Neural cell (in vitro differentiated cells): ENCODE data around the gene NBL1. TPM values are rescaled to one million over a fixed set of nuclear protein-coding genes. Genes with fewer than 3 reads are reported as not detected.

Experiments
- H2AFZ ChIP-seq: fragments of 200-600, 300-800 bp; sonication (generic), shearing (Covaris generic); 2 replicates; pipeline ENCODE4 v1.6.0; 2014; ENCODE audit warnings: low read depth, mild to moderate bottlenecking, antibody characterized with exemption, low read length, moderate library complexity
- H3F3A ChIP-seq: fragments of 200-600 bp; shearing (Covaris generic); 2 replicates; pipeline ENCODE4 v1.6.1; 2016; ENCODE audit warnings: mild to moderate bottlenecking, moderate library complexity, mixed read lengths, antibody characterized with exemption, low read length; ENCODE audit not compliant: insufficient read depth, poor library complexity, severe bottlenecking
- H3K27ac ChIP-seq: fragments of 200-600, 300-800 bp; sonication (generic), shearing (Covaris generic); 2 replicates; pipeline ENCODE4 v1.5.1; 2014; ENCODE audit warnings: mild to moderate bottlenecking, low read length, moderate library complexity
- H3K27me3 ChIP-seq: fragments of 300-800, 200-600 bp; sonication (generic), shearing (Covaris generic); 2 replicates; pipeline ENCODE4 v1.6.0; 2014; ENCODE audit warnings: mild to moderate bottlenecking, low read depth, low read length, moderate library complexity; ENCODE audit not compliant: insufficient read depth
- H3K36me3 ChIP-seq: fragments of 300-800, 200-600 bp; sonication (generic), shearing (Covaris generic); 2 replicates; pipeline ENCODE4 v1.5.1; 2014; ENCODE audit warnings: mild to moderate bottlenecking, antibody characterized with exemption, low read length, moderate library complexity; ENCODE audit not compliant: insufficient read depth
- H3K4me2 ChIP-seq: fragments of 300-800, 200-600 bp; sonication (generic), shearing (Covaris generic); 2 replicates; pipeline ENCODE4 v1.6.0; 2014; ENCODE audit warnings: mild to moderate bottlenecking, low read length
- H3K4me3 ChIP-seq: fragments of 300-800, 200-600 bp; sonication (generic), shearing (Covaris generic); 2 replicates; pipeline ENCODE4 v1.5.1; 2014; ENCODE audit warnings: mild to moderate bottlenecking, low read length, moderate library complexity
- H3K79me2 ChIP-seq: fragments of 200-600 bp; shearing (Covaris generic); replicated peaks from 2 replicates; pipeline ENCODE4 v1.6.0; 2014; ENCODE audit warnings: mild to moderate bottlenecking, low read length, moderate library complexity; ENCODE audit not compliant: insufficient read depth
- H3K9ac ChIP-seq: fragments of 300-800, 200-600 bp; sonication (generic), shearing (Covaris generic); 2 replicates; pipeline ENCODE4 v1.6.1; 2016; ENCODE audit warnings: mild to moderate bottlenecking, low read length, mixed read lengths
- H3K9me2 ChIP-seq: fragments of 200-600 bp; shearing (Covaris generic); 2 replicates; pipeline ENCODE4 v1.6.1; 2016; ENCODE audit warnings: mild to moderate bottlenecking, low read length, mixed read lengths; ENCODE audit not compliant: insufficient read depth
- H3K9me3 ChIP-seq: fragments of 200-600, 300-800 bp; sonication (generic), shearing (Covaris generic); 2 replicates; pipeline ENCODE4 v1.6.1; 2016; ENCODE audit warnings: mild to moderate bottlenecking, mixed run types, low read length, moderate library complexity, mixed read lengths
- H4K20me1 ChIP-seq: fragments of 200-600 bp; shearing (Covaris generic); 2 replicates; pipeline ENCODE4 v1.6.1; 2016; ENCODE audit warnings: mild to moderate bottlenecking, mixed run types; ENCODE audit not compliant: insufficient read depth
- EP300 ChIP-seq: fragments of 450-650 bp; conservative IDR thresholded peaks from 2 replicates; pipeline ENCODE4 v1.6.1; 2014; ENCODE audit warnings: antibody characterized with exemption, mild to moderate bottlenecking, moderate library complexity; ENCODE audit not compliant: poor library complexity, severe bottlenecking
- EZH2 ChIP-seq: fragments of 200-600, 300-800 bp; shearing (Covaris generic), sonication (generic); IDR thresholded peaks from 2 replicates; pipeline ENCODE4 v1.6.1; 2014; ENCODE audit warnings: antibody characterized with exemption, low read length, borderline replicate concordance, mild to moderate bottlenecking; ENCODE audit not compliant: insufficient read depth, poor library complexity, severe bottlenecking
- MXI1 ChIP-seq: fragments of 450-650 bp; conservative IDR thresholded peaks from 2 replicates; pipeline ENCODE4 v1.6.1; 2014; ENCODE audit warnings: antibody characterized with exemption, mild to moderate bottlenecking; ENCODE audit not compliant: poor library complexity, severe bottlenecking
- POLR2AphosphoS5 ChIP-seq: IDR thresholded peaks from 2 replicates; pipeline ENCODE4 v1.6.1; 2012
- RAD21 ChIP-seq: fragments of 450-650 bp; conservative IDR thresholded peaks from 2 replicates; pipeline ENCODE4 v1.6.1; 2014; ENCODE audit warnings: antibody characterized with exemption, mild to moderate bottlenecking, moderate library complexity
- SMC3 ChIP-seq: fragments of 450-650 bp; conservative IDR thresholded peaks from 2 replicates; pipeline ENCODE4 v1.6.1; 2014; ENCODE audit warnings: antibody characterized with exemption, mild to moderate bottlenecking, moderate library complexity; ENCODE audit not compliant: poor library complexity
- TAF1 ChIP-seq: IDR thresholded peaks from 2 replicates; pipeline ENCODE4 v1.6.1; 2012; ENCODE audit warnings: low read depth
- polyA plus RNA-seq: library from polyadenylated mRNA; depleted of rRNA; stranded (reverse); fragments of >200 nt; gene quantifications from 2 replicates; pipeline ENCODE4 v1.2.3, GENCODE V29; 2014
- TF ChIP-seq, protein P1 (sequence below): IDR thresholded peaks from 2 replicates; pipeline ENCODE4 v1.6.1; 2012; ENCODE audit warnings: borderline replicate concordance
- TF ChIP-seq, protein P2 (sequence below): fragments of 450-650 bp; IDR thresholded peaks from 2 replicates; pipeline ENCODE4 v1.5.1; 2014; ENCODE audit warnings: antibody characterized with exemption, mild to moderate bottlenecking, moderate library complexity; ENCODE audit not compliant: poor library complexity, severe bottlenecking

NBL1 gene
- polyA plus RNA-seq, 1 donor from 2014 or later, result 9.9 TPM

DNA sequence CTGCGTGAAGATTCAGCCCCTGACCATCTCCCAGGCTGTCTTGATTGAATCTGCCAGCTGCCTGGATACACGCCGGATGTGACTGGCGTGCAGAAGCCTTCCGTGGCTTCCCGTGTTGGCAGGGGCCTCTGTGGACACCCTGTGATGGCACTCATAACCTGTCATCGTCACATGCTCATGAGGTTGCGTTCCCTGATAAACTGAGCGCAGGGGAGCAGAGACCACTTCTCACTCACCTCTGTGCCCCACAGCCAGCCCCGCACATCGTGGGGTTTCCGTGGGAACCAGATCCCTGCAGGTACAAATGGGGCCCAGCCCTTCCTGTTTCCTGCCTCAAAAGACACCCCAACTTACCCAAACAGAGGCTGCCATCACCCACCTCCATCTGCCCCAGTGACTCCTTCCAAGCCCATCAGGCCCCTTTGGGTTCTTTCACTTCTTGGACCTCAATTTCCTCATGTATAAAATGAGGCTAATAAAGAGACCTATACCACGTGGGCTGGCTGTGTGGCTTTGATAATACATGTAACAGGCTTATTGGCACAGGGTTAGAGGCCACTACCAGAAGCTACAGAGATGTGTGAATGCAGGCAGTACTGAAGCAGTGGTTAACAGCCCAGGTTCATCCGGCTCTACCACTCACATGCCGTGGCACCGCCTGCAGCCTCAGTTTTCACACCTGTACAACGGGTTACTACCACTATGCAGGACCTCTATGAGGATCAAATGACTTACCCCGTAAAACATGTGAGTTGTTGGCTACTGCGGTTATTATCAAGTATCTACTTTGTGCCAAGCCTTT lies 44.1 kb downstream of the NBL1 start:
- H3K36me3 ChIP-seq, result no peaks in the 10 kb centered on the region
- H3K9me2 ChIP-seq, result no peaks in the 10 kb centered on the region
- H3K27ac ChIP-seq, result no peak overlapping the region
- H3K9ac ChIP-seq, result no peak overlapping the region
- TF ChIP-seq EZH2, result no peak
- TF ChIP-seq, protein P1, sequence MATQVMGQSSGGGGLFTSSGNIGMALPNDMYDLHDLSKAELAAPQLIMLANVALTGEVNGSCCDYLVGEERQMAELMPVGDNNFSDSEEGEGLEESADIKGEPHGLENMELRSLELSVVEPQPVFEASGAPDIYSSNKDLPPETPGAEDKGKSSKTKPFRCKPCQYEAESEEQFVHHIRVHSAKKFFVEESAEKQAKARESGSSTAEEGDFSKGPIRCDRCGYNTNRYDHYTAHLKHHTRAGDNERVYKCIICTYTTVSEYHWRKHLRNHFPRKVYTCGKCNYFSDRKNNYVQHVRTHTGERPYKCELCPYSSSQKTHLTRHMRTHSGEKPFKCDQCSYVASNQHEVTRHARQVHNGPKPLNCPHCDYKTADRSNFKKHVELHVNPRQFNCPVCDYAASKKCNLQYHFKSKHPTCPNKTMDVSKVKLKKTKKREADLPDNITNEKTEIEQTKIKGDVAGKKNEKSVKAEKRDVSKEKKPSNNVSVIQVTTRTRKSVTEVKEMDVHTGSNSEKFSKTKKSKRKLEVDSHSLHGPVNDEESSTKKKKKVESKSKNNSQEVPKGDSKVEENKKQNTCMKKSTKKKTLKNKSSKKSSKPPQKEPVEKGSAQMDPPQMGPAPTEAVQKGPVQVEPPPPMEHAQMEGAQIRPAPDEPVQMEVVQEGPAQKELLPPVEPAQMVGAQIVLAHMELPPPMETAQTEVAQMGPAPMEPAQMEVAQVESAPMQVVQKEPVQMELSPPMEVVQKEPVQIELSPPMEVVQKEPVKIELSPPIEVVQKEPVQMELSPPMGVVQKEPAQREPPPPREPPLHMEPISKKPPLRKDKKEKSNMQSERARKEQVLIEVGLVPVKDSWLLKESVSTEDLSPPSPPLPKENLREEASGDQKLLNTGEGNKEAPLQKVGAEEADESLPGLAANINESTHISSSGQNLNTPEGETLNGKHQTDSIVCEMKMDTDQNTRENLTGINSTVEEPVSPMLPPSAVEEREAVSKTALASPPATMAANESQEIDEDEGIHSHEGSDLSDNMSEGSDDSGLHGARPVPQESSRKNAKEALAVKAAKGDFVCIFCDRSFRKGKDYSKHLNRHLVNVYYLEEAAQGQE, result no peak
- TF ChIP-seq, protein P2, sequence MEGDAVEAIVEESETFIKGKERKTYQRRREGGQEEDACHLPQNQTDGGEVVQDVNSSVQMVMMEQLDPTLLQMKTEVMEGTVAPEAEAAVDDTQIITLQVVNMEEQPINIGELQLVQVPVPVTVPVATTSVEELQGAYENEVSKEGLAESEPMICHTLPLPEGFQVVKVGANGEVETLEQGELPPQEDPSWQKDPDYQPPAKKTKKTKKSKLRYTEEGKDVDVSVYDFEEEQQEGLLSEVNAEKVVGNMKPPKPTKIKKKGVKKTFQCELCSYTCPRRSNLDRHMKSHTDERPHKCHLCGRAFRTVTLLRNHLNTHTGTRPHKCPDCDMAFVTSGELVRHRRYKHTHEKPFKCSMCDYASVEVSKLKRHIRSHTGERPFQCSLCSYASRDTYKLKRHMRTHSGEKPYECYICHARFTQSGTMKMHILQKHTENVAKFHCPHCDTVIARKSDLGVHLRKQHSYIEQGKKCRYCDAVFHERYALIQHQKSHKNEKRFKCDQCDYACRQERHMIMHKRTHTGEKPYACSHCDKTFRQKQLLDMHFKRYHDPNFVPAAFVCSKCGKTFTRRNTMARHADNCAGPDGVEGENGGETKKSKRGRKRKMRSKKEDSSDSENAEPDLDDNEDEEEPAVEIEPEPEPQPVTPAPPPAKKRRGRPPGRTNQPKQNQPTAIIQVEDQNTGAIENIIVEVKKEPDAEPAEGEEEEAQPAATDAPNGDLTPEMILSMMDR, result no peak
- no peak for TF ChIP-seq SMC3
- TF ChIP-seq TAF1, result no peak
- no peak for TF ChIP-seq RAD21
- TF ChIP-seq MXI1, result no peak
- TF ChIP-seq POLR2AphosphoS5, result no peak
- TF ChIP-seq EP300, result no peak
- no peak overlapping the region for H3K4me2 ChIP-seq
- no peaks in the 10 kb centered on the region for H3K27me3 ChIP-seq
- H3K9me3 ChIP-seq, result no peaks in the 10 kb centered on the region
- H4K20me1 ChIP-seq, result no peaks in the 10 kb centered on the region
- no peak overlapping the region for H3K4me3 ChIP-seq
- no peaks in the 10 kb centered on the region for H3F3A ChIP-seq
- no peaks in the 10 kb centered on the region for H3K79me2 ChIP-seq
- no peak overlapping the region for H2AFZ ChIP-seq

DNA sequence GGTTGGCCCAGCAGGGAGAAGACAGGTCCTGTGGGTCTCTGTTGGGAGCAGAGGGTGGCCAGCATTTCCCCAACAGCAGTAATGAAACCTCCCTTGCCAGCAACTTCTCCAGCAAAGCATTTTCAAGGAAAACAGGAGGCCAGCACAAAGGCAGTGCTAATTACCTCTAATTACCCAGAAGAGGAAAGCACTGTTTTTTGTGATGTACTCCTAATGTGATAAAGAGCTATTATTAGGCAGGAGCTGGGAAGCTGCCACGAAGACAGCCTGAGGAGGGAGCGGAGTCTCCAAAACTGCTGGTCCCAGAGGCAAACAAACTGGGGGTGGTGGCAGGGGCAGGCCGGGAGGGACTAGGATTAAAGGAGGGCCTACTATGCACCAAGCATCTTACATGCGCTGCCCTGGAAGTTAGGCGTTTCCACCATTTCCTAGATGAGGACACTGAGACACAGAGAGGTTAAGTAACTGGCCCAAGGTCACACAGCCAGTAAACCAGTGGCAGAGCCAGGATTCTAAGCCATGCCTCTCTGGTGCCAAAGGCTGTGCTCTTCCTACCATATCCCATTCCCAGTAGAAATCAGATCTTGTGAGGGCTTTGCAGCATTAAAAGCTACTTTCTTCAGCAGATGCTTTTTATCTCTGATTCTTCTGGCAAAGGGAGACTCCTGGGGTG lies 45.1 kb downstream of the NBL1 start:
- no peak for TF ChIP-seq POLR2AphosphoS5
- TF ChIP-seq TAF1, result no peak
- TF ChIP-seq, protein P1, result no peak
- no peak for TF ChIP-seq MXI1
- no peak for TF ChIP-seq EZH2
- TF ChIP-seq SMC3, result no peak
- TF ChIP-seq, protein P2, result no peak
- TF ChIP-seq RAD21, result no peak
- no peak for TF ChIP-seq EP300
- no peaks in the 10 kb centered on the region for H3K9me3 ChIP-seq
- H3K27ac ChIP-seq, result no peak overlapping the region
- no peaks in the 10 kb centered on the region for H3K36me3 ChIP-seq
- H3K79me2 ChIP-seq, result no peaks in the 10 kb centered on the region
- no peak overlapping the region for H3K9ac ChIP-seq
- no peaks in the 10 kb centered on the region for H4K20me1 ChIP-seq
- no peak overlapping the region for H2AFZ ChIP-seq
- H3F3A ChIP-seq, result no peaks in the 10 kb centered on the region
- H3K4me2 ChIP-seq, result no peak overlapping the region
- no peaks in the 10 kb centered on the region for H3K27me3 ChIP-seq
- no peak overlapping the region for H3K4me3 ChIP-seq
- no peaks in the 10 kb centered on the region for H3K9me2 ChIP-seq
